Measurements from ENCODE around the gene TAS2R39.

The TAS2R39 gene

GRCh38 chr7:143216686-143217085 is 33.5 kb downstream of the TAS2R39 start:
- DNase-seq (ENCODE audit: low read depth): no peak

- no peak for DNase-seq (ENCODE audit: low read depth)
Measured at GRCh38 chr7:143217806-143218205, 34.6 kb downstream of the TAS2R39 start.

GRCh38 chr7:143221286-143221685 is 38.1 kb downstream of the TAS2R39 start:
- DNase-seq (ENCODE audit: low read depth): no peak

- no peak for DNase-seq (ENCODE audit: low read depth)
Measured at GRCh38 chr7:143221737-143222136, 38.5 kb downstream of the TAS2R39 start, which contains the start of gene TAS2R40. TAS2R40 (plus strand) TSS chr7:143222037; CDS start chr7:143222079, 42 bp downstream.

- no peak for DNase-seq (ENCODE audit: low read depth)
Measured at GRCh38 chr7:143222782-143223181, 39.6 kb downstream of the TAS2R39 start.

GRCh38 chr7:143223784-143224183 is 40.6 kb downstream of the TAS2R39 start:
- DNase-seq (ENCODE audit: low read depth): no peak

- no peak for DNase-seq (ENCODE audit: low read depth)
Measured at GRCh38 chr7:143225047-143225446, 41.8 kb downstream of the TAS2R39 start.

- DNase-seq (ENCODE audit: low read depth): peak; percentile 44
Measured at GRCh38 chr7:143227806-143228205, 44.6 kb downstream of the TAS2R39 start.

GRCh38 chr7:143229054-143229790 is 46.0 kb downstream of the TAS2R39 start:
- peak; percentile 42 for DNase-seq (ENCODE audit: low read depth)

GRCh38 chr7:143230602-143231457 is 47.6 kb downstream of the TAS2R39 start:
- no peak for DNase-seq (ENCODE audit: low read depth)

Data from EH (cell line).